Stomach (tissue), 9 donors: ENCODE data around the gene GRIP2. TPM values are rescaled to one million over a fixed set of nuclear protein-coding genes. Genes with fewer than 3 reads are reported as not detected.

Experiments
- DNase-seq, 2 donors: peaks; one replicate each; pipeline versions ENCODE4 v3.0.0 to v3.0.0-alpha.2; 2013 to 2019
- H3K27ac ChIP-seq, 5 donors: fragments of 200-600 bp in 4 of 5; sonication (generic) in 4 of 5; one replicate each; pipeline ENCODE4 v1.5.1; 2013 to 2019; ENCODE audit warnings: mild to moderate bottlenecking in 1 of 5, moderate library complexity in 1 of 5
- H3K27me3 ChIP-seq, 3 donors: fragments of 200-600 bp; sonication (generic); one replicate each; pipeline ENCODE4 v1.5.1; 2017 to 2019; ENCODE audit warnings: mixed run types in 1 of 3
- H3K36me3 ChIP-seq, 4 donors: fragments of 200-600 bp; sonication (generic); 1 replicate in 3 of 4; 2 replicates in 1 of 4; pipeline ENCODE4 v1.5.1; 2016 to 2019
- H3K4me1 ChIP-seq, 4 donors: fragments of 200-600 bp; sonication (generic); one replicate each; pipeline ENCODE4 v1.5.1; 2016 to 2019
- H3K4me3 ChIP-seq, 4 donors: fragments of 200-600 bp; sonication (generic) in 3 of 4; one replicate each; pipeline ENCODE4 v1.5.1; 2016 to 2019; ENCODE audit warnings: mild to moderate bottlenecking in 1 of 4
- H3K9me3 ChIP-seq, 4 donors: fragments of 200-600 bp; sonication (generic); one replicate each; pipeline ENCODE4 v1.5.1; 2016 to 2019
- EP300 ChIP-seq: sonication (generic); formaldehyde crosslinking; IDR thresholded peaks from one replicate; pipeline ENCODE4 v1.6.1; 2017; ENCODE audit warnings: antibody characterized with exemption
- POLR2A ChIP-seq, 4 donors: fragments of 450-650 bp; IDR thresholded peaks; one replicate each; pipeline ENCODE4 v1.6.1; 2016; ENCODE audit warnings: antibody characterized with exemption in 4 of 4, control low read depth in 2 of 4, mild to moderate bottlenecking in 1 of 4, moderate library complexity in 1 of 4
- POLR2AphosphoS5 ChIP-seq, 3 donors: sonication (generic); formaldehyde crosslinking; IDR thresholded peaks; one replicate each; pipeline ENCODE4 v1.6.1; 2016; ENCODE audit warnings: antibody characterized with exemption in 3 of 3
- WGBS, 5 donors: extraction: QIAGEN DNeasy Blood & Tissue Kit in 3 of 5; methylation state at CpG; one replicate each; pipeline versions ENCODE4 v1.1.5 to v1.1.7; 2013 to 2018; 5-methylcytosine and 5-hydroxymethylcytosine counted together
- intact Hi-C: fragments of 100-400 bp; cut with DNase I; formaldehyde crosslinking; loops from one replicate; pipeline ENCODE4 v1.15.1; 2023; ENCODE audit warnings: low total_unique reads
- polyA plus RNA-seq, 3 donors: library from polyadenylated mRNA; stranded (reverse); fragments of 200-250 nt; gene quantifications; one replicate each; pipeline ENCODE4 v1.2.3, GENCODE V29; 2013
- total RNA-seq, 5 donors: library from RNA; depleted of rRNA; stranded (reverse); fragments of >200 nt; gene quantifications; one replicate each; pipeline versions ENCODE4 v1.1.0 to v1.2.3, GENCODE V29; 2014 to 2016
- TF ChIP-seq, protein P1 (sequence below), 7 experiments: fragments of 450-650 bp in 4 of 7; fragments of 200-600 bp in 3 of 7; sonication (generic) in 3 of 7; IDR thresholded peaks; one replicate each; pipeline ENCODE4 v1.5.1; 2016 to 2019; ENCODE audit warnings: antibody characterized with exemption in 7 of 7, control low read depth in 2 of 7, mild to moderate bottlenecking in 1 of 7
- donor health status: healthy with polysubstance abuse.
- donor health status: Bipolar disorder and iron deficiency.
- donor health status: healthy.

The GRIP2 gene
- total and polyA plus RNA-seq, 8 donors, result 0.58 to 33.8 (median 2.8) TPM

GRCh38 chr3:14464521-14464920, 75.6 kb downstream of the GRIP2 start:
- H3K27me3 ChIP-seq, result no peaks in the 10 kb centered on the region
- peaks cover 19 to 26% (median 22%) of the 10 kb centered on the region in 4 donors for H3K4me1 ChIP-seq
- H3K9me3 ChIP-seq, result no peaks in the 10 kb centered on the region
- H3K4me3 ChIP-seq, result no peak overlapping the region
- H3K36me3 ChIP-seq, result peaks cover 36 to 91% (median 74%) of the 10 kb centered on the region in 4 donors
- intact Hi-C loops, result no loop called here
- no peak for TF ChIP-seq POLR2A (IDR thresholded peaks at IDR 0.05)
- TF ChIP-seq EP300, result no peak
- TF ChIP-seq, protein P1, sequence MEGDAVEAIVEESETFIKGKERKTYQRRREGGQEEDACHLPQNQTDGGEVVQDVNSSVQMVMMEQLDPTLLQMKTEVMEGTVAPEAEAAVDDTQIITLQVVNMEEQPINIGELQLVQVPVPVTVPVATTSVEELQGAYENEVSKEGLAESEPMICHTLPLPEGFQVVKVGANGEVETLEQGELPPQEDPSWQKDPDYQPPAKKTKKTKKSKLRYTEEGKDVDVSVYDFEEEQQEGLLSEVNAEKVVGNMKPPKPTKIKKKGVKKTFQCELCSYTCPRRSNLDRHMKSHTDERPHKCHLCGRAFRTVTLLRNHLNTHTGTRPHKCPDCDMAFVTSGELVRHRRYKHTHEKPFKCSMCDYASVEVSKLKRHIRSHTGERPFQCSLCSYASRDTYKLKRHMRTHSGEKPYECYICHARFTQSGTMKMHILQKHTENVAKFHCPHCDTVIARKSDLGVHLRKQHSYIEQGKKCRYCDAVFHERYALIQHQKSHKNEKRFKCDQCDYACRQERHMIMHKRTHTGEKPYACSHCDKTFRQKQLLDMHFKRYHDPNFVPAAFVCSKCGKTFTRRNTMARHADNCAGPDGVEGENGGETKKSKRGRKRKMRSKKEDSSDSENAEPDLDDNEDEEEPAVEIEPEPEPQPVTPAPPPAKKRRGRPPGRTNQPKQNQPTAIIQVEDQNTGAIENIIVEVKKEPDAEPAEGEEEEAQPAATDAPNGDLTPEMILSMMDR (IDR thresholded peaks at IDR 0.05), result no peak
- no peak for TF ChIP-seq POLR2AphosphoS5 (IDR thresholded peaks at IDR 0.05)
- DNase-seq, result no peak
- H3K27ac ChIP-seq, result no peak overlapping the region
- 90 to 98% (median 93%) methylated on average over 4 of the region's 4 CpGs for WGBS, 5 donors

DNA sequence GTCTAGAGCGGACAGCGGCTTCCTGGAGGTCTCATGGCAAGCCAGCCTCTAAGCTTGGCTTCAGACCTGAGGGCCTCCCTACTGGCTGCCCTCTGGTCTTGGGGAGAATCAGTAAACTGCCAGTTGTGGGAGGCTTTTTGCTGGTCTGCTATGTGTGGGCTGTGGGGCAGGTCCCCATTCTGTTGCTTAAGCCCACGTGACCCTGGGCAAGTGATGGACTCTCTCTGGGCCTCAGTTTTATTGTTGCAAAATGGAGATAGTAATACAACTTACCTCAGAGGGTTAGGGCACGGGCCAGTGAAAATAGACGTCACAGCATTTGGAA, 76.0 kb downstream of the GRIP2 start:
- H3K4me3 ChIP-seq, result no peak overlapping the region
- no peak overlapping the region for H3K27ac ChIP-seq
- H3K36me3 ChIP-seq, result peaks cover 32 to 91% (median 72%) of the 10 kb centered on the region in 4 donors
- intact Hi-C loops, result no loop called here
- no peak for DNase-seq
- 79 to 98% (median 87%) methylated on average over 5 of the region's 5 CpGs for WGBS, 5 donors
- H3K27me3 ChIP-seq, result no peaks in the 10 kb centered on the region
- TF ChIP-seq POLR2AphosphoS5 (IDR thresholded peaks at IDR 0.05) (no peak), EP300 (no peak), POLR2A (IDR thresholded peaks at IDR 0.05) (no peak)
- TF ChIP-seq, protein P1 (IDR thresholded peaks at IDR 0.05), result no peak
- H3K9me3 ChIP-seq, result no peaks in the 10 kb centered on the region
- peaks cover 19 to 29% (median 26%) of the 10 kb centered on the region in 4 donors for H3K4me1 ChIP-seq

- 82 to 86% (median 83%) methylated on average over 23 to 26 of the region's 26 CpGs for whole genome bisulfite sequencing, 5 donors
- Histone ChIP-seq H3K4me3 (no peak overlapping the region), H3K9me3 (no peaks in the 10 kb centered on the region), H3K36me3 (peaks cover 28 to 91% (median 68%) of the 10 kb centered on the region in 4 donors), H3K27me3 (no peaks in the 10 kb centered on the region), H3K27ac (no peak overlapping the region), H3K4me1 (peaks cover 19 to 35% (median 29%) of the 10 kb centered on the region in 4 donors)
- TF ChIP-seq POLR2AphosphoS5 (IDR thresholded peaks at IDR 0.05), result no peak
- no peak for TF ChIP-seq EP300
- TF ChIP-seq, protein P1 (IDR thresholded peaks at IDR 0.05), result no peak
- TF ChIP-seq POLR2A (IDR thresholded peaks at IDR 0.05), result no peak
- intact Hi-C loops, result no loop called here
- no peak for DNase-seq
Observed at GRCh38 chr3:14463330-14464140, 76.6 kb downstream of the GRIP2 start.

GRCh38 chr3:14462738-14463137, 77.4 kb downstream of the GRIP2 start:
- Histone ChIP-seq H3K27me3 (no peaks in the 10 kb centered on the region), H3K27ac (no peak overlapping the region), H3K4me1 (peaks cover 26 to 43% (median 36%) of the 10 kb centered on the region in 4 donors), H3K36me3 (peaks cover 25 to 93% (median 64%) of the 10 kb centered on the region in 4 donors), H3K9me3 (no peaks in the 10 kb centered on the region), H3K4me3 (no peak overlapping the region)
- TF ChIP-seq EP300 (no peak), POLR2A (IDR thresholded peaks at IDR 0.05) (no peak), POLR2AphosphoS5 (IDR thresholded peaks at IDR 0.05) (no peak)
- TF ChIP-seq, protein P1 (IDR thresholded peaks at IDR 0.05), result no peak
- intact Hi-C loops, result no loop called here
- no peak for DNase-seq
- 88 to 93% (median 89%) methylated on average over 9 of the region's 9 CpGs for WGBS, 5 donors
